NCI-H460 (cell line): ENCODE data around the gene ZFP92. TPM values are rescaled to one million over a fixed set of nuclear protein-coding genes. Genes with fewer than 3 reads are reported as not detected.

Source experiments
- DNase-seq: peaks from one replicate; pipeline ENCODE4 v3.0.0-alpha.2; 2016; ENCODE audit warnings: low read depth; ENCODE audit errors: extremely low read depth
- small RNA-seq, 2 experiments: library from RNA; depleted of rRNA; stranded (forward); fragments of <200 nt; gene quantifications; one replicate each; pipeline ENCODE3, GENCODE V24; 2014
- total RNA-seq: library from RNA; depleted of rRNA; stranded (reverse); fragments of >200 nt; shearing (Covaris generic); gene quantifications from 2 replicates; pipeline ENCODE4 v1.2.3, GENCODE V29; 2014; rRNA removed

Gene ZFP92
- total RNA-seq, 1 experiment from 2014 or later, result 0.67 TPM

GRCh38 chrX:153450114-153450948 lies 39.1 kb downstream of the ZFP92 start:
- DNase-seq, result no peak

DNA sequence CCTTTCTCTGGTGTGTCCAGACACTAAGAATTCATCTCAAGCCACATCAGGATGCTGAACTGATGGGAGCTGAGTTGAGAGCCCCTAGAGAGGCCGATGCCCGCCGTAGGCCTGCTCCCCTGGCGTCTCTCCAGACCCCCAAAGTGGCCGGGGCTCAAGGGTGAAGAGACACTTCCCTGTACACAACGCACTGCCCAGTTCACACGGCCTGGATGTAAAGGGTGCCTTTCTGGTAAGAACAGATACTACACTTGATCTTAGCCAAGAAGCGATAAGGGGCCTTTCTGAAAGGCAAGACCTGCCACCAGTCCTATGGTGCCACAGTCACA lies 39.6 kb downstream of the ZFP92 start:
- DNase-seq, result no peak

- no peak for DNase-seq
Observed at GRCh38 chrX:153454901-153455550, 43.8 kb downstream of the ZFP92 start.

- no peak for DNase-seq
Observed at GRCh38 chrX:153455571-153455970, 44.3 kb downstream of the ZFP92 start.

GRCh38 chrX:153456161-153456560 lies 44.9 kb downstream of the ZFP92 start:
- DNase-seq, result no peak

DNA sequence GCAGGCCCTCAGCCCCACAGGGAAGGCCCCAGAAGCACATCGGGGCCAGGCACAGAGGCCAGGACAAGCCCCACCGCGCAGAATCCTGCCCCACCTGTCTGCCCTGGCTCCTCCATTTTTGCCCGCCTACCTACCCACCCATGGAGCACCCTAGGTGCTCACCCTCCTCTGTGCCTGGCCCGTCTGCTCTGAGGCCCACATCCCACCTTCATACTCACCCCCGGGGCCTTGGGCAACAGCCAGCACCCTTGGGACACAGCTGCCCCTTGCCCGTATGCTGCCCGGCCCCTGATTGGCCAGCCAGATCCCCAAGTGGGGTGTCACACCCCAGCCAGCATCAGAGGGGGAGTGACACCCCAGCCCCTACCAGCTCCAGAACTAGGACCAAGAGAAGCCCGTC lies 45.4 kb downstream of the ZFP92 start:
- no peak for DNase-seq

- no peak for DNase-seq
Observed at GRCh38 chrX:153457136-153457825, 46.0 kb downstream of the ZFP92 start.

GRCh38 chrX:153457827-153458466 lies 46.7 kb downstream of the ZFP92 start:
- no peak for DNase-seq

DNA sequence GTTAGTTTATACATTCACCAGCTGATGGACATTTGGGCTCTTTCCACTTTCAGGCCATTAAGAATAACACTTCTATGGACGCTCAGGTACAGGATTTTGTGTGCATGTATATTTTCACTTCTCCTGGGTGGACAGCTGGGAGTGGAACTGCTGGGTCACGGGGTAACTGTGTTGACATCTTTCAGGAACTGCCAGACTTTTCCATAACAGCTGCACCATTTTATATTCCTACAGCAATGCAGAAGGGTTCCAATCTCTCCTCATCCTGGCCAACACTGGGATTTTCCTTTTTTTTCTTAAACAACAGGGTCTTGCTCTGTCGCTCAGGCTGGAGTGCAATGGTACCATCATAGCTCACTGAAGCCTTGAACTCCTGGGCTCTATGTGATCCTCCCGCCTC lies 47.2 kb downstream of the ZFP92 start:
- no peak for DNase-seq

DNA sequence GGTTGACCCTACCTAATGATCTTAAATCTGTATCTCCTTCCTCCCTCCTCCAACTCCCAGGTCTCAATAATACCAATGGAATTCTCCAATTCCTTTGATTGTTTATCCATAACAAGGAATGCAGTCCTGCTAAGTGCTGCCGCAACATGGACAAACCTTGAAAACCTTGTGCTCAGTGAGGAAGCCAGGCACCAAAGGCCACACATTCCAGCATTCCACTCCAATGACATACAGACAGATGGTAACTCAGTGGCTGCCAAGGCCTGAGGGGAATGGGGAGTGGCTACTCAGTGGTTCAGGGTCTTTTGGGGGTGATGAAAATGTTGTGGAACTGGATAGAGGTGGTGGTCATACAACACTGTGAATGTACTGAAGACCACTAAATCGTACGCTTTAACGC lies 48.7 kb downstream of the ZFP92 start:
- DNase-seq, result no peak

DNA sequence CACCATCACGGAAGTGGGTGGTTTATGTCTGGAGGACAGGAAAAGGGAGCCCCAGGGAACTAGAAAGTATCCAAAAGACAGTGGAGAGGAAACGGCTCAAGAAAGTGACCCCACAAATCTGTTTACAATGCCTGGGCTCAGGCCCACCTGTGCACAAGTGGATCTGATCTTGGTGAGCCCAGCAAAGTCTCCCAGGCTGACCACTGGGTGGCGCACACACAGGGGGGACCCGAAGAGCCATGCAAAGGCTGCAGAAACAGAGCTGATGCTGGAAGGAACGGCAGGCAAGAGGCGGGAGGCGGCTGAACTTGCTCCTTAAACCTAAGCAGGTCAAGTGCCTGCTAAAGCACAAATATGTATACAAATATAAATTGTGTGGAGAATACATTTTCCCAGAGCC lies 49.6 kb downstream of the ZFP92 start:
- DNase-seq, result peak; percentile 51

Small RNA genes lying within 50 kb of the gene (small RNA-seq; reads per million reads assigned to genes)
- 0 reads per million in 2 experiments for gene RN7SL667P

Other genes starting within 250 kb of the ZFP92 start
- gene MAGEA1, start 232.2 kb upstream of the ZFP92 start, total RNA-seq, result 64.2 and 68.8 TPM in 2 replicates
- gene PNMA6F, start 89.7 kb upstream of the ZFP92 start, total RNA-seq, result not detected in 2 replicates
- 9.0 and 10.1 TPM in 2 replicates for gene ZNF275, start 77.3 kb upstream of the ZFP92 start, total RNA-seq
- gene PNMA6E, start 10.1 kb upstream of the ZFP92 start, total RNA-seq, result not detected in 2 replicates
- 0.75 and 1.1 TPM in 2 replicates for gene TREX2, start 34.6 kb downstream of the ZFP92 start, total RNA-seq
- 25.9 and 27.3 TPM in 2 replicates for gene HAUS7, start 59.1 kb downstream of the ZFP92 start, total RNA-seq
- gene BGN, start 83.5 kb downstream of the ZFP92 start, total RNA-seq, result 2.0 and 2.3 TPM in 2 replicates
- not detected in 2 replicates for gene ATP2B3, start 106.2 kb downstream of the ZFP92 start, total RNA-seq
- 33.7 and 43.4 TPM in 2 replicates for gene CCNQ, start 187.7 kb downstream of the ZFP92 start, total RNA-seq
- 1.8 and 2.2 TPM in 2 replicates for gene DUSP9, start 235.7 kb downstream of the ZFP92 start, total RNA-seq